ENCODE results near the gene MYH3. TPM values are rescaled to one million over a fixed set of nuclear protein-coding genes. Genes with fewer than 3 reads are reported as not detected.
A peak's percentile ranks its signal among the peaks of the same experiment; 100 is the strongest.

The MYH3 gene
- total and polyA plus RNA-seq, 8 donors = 0.45 to 8.3 (median 3.2) TPM

GRCh38 chr17:10614536-10615155 is 42.5 kb downstream of the MYH3 start:
- Histone ChIP-seq H3K4me3 (no peak overlapping the region), H3K4me1 (peaks cover 0 to 6% (median 2%) of the 10 kb centered on the region in 4 donors), H3K27ac (no peak overlapping the region), H3K27me3 (no peaks in the 10 kb centered on the region), H3K36me3 (no peaks in the 10 kb centered on the region), H3K9me3 (no peaks in the 10 kb centered on the region)
- peak in 1 of 2 donors; percentile 79 for DNase-seq
- 66 to 74% (median 69%) methylated on average over 6 of the region's 6 CpGs for WGBS, 5 donors
- peak in 5 of 7 experiments; percentile 30 to 62 (median 50) for TF ChIP-seq CTCF (IDR thresholded peaks at IDR 0.05)
- no peak for TF ChIP-seq EP300 (IDR thresholded peaks at IDR 0.05)
- intact Hi-C loops (cut with DNase I; ENCODE audit: low total_unique reads) = loop anchor here (10.0 kb wide), 1 partner anchor 290 kb away; no protein-coding TSS in a partner anchor

- Histone ChIP-seq H3K4me1 (peaks cover 0 to 6% (median 2%) of the 10 kb centered on the region in 4 donors), H3K27ac (no peak overlapping the region), H3K4me3 (no peak overlapping the region), H3K36me3 (no peaks in the 10 kb centered on the region), H3K27me3 (no peaks in the 10 kb centered on the region), H3K9me3 (no peaks in the 10 kb centered on the region)
- DNase-seq = no peak
- intact Hi-C loops (cut with DNase I; ENCODE audit: low total_unique reads) = loop anchor here (10.0 kb wide), 1 partner anchor 289 kb away; no protein-coding TSS in a partner anchor
- 70 to 81% (median 78%) methylated on average over 16 of the region's 16 CpGs for WGBS, 5 donors
- no peak for TF ChIP-seq POLR2AphosphoS5 (IDR thresholded peaks at IDR 0.05)
- no peak for TF ChIP-seq CTCF (IDR thresholded peaks at IDR 0.05)
- TF ChIP-seq POLR2A (IDR thresholded peaks at IDR 0.05) = no peak
Observed at GRCh38 chr17:10613775-10614513, 43.2 kb downstream of the MYH3 start.

- no peak for TF ChIP-seq POLR2A (IDR thresholded peaks at IDR 0.05)
- no peak for TF ChIP-seq CTCF (IDR thresholded peaks at IDR 0.05)
- 62 to 73% (median 66%) methylated on average over 6 of the region's 6 CpGs for WGBS, 5 donors
- H3K36me3 ChIP-seq = no peaks in the 10 kb centered on the region
- DNase-seq = no peak
- peaks cover 0 to 2% (median under 1%) of the 10 kb centered on the region in 4 donors for H3K4me1 ChIP-seq
- H3K9me3 ChIP-seq = no peaks in the 10 kb centered on the region
- no peak overlapping the region for H3K27ac ChIP-seq
- H3K4me3 ChIP-seq = no peak overlapping the region
- H3K27me3 ChIP-seq = no peaks in the 10 kb centered on the region
- intact Hi-C loops (cut with DNase I; ENCODE audit: low total_unique reads) = loop anchor here (10.0 kb wide), 1 partner anchor 288 kb away; no protein-coding TSS in a partner anchor
Observed at GRCh38 chr17:10612957-10613744, 44.0 kb downstream of the MYH3 start.

GRCh38 chr17:10610884-10611283 is 46.2 kb downstream of the MYH3 start:
- TF ChIP-seq EP300 (IDR thresholded peaks at IDR 0.05) (no peak), POLR2A (IDR thresholded peaks at IDR 0.05) (no peak), CTCF (IDR thresholded peaks at IDR 0.05) (no peak), POLR2AphosphoS5 (IDR thresholded peaks at IDR 0.05) (no peak)
- Histone ChIP-seq H3K4me3 (no peak overlapping the region), H3K9me3 (no peaks in the 10 kb centered on the region), H3K27ac (no peak overlapping the region), H3K27me3 (no peaks in the 10 kb centered on the region), H3K36me3 (no peaks in the 10 kb centered on the region), H3K4me1 (no peaks in the 10 kb centered on the region)
- intact Hi-C loops (cut with DNase I; ENCODE audit: low total_unique reads) = loop anchor here (10.0 kb wide), 1 partner anchor 286 kb away; no protein-coding TSS in a partner anchor
- 80 to 87% (median 83%) methylated on average over 8 of the region's 8 CpGs for WGBS, 5 donors
- no peak for DNase-seq
